Transverse colon (tissue), 4 donors: Measurements from ENCODE around the gene KCNT2. TPM values are rescaled to one million over a fixed set of nuclear protein-coding genes. Genes with fewer than 3 reads are reported as not detected.
A peak's percentile ranks its signal among the peaks of the same experiment; 100 is the strongest.

ENCODE experiments used
- DNase-seq: peaks from one replicate; pipeline ENCODE4 v3.0.0-alpha.2; 2019
- H3K27ac ChIP-seq, 4 donors: fragments of 200-600 bp; sonication (generic); 2 replicates each; pipeline ENCODE4 v1.5.1; 2016 to 2018; ENCODE audit warnings: inconsistent platforms in 4 of 4
- H3K27me3 ChIP-seq: fragments of 200-600 bp; sonication (generic); 2 replicates; pipeline ENCODE4 v1.5.1; 2017; ENCODE audit warnings: inconsistent platforms
- H3K36me3 ChIP-seq, 4 donors: fragments of 200-600 bp; sonication (generic); 2 replicates each; pipeline ENCODE4 v1.5.1; 2017 to 2019; ENCODE audit warnings: inconsistent platforms in 4 of 4
- H3K4me1 ChIP-seq, 4 donors: fragments of 200-600 bp; sonication (generic); 2 replicates each; pipeline ENCODE4 v1.5.1; 2017 to 2020; ENCODE audit warnings: inconsistent platforms in 4 of 4
- H3K4me3 ChIP-seq, 4 donors: fragments of 200-600 bp; sonication (generic); 1 replicate in 1 of 4; 2 replicates in 3 of 4; pipeline versions ENCODE4 v1.5.1 to v1.6.1; 2017 to 2019; ENCODE audit warnings: inconsistent platforms in 4 of 4
- H3K9me3 ChIP-seq, 2 donors: fragments of 200-600 bp; sonication (generic); 2 replicates each; pipeline ENCODE4 v1.5.1; 2017 to 2019; ENCODE audit warnings: inconsistent platforms in 2 of 2
- CTCF ChIP-seq, 5 experiments: fragments of 200-600 bp in 3 of 5; fragments of 450-650 bp in 2 of 5; sonication (generic) in 3 of 5; IDR thresholded peaks; 1 replicate in 2 of 5; 2 replicates in 3 of 5; pipeline ENCODE4 v1.5.1; 2016 to 2017; ENCODE audit warnings: antibody characterized with exemption in 5 of 5, inconsistent platforms in 3 of 5, mild to moderate bottlenecking in 2 of 5, moderate library complexity in 1 of 5
- EP300 ChIP-seq: sonication (generic); formaldehyde crosslinking; IDR thresholded peaks from one replicate; pipeline ENCODE4 v1.6.1; 2017; ENCODE audit warnings: antibody characterized with exemption, low read depth
- POLR2A ChIP-seq: fragments of 450-650 bp; IDR thresholded peaks from one replicate; pipeline ENCODE4 v1.6.1; 2016; ENCODE audit warnings: antibody characterized with exemption, mild to moderate bottlenecking, moderate library complexity
- POLR2AphosphoS5 ChIP-seq, 3 donors: sonication (generic); formaldehyde crosslinking; IDR thresholded peaks; one replicate each; pipeline ENCODE4 v1.6.1; 2016; ENCODE audit warnings: antibody characterized with exemption in 3 of 3
- WGBS, 2 donors: methylation state at CpG; one replicate each; pipeline ENCODE4 v1.1.5; 2018; ENCODE audit warnings: low coverage in 1 of 2; 5-methylcytosine and 5-hydroxymethylcytosine counted together
- in situ Hi-C, 4 donors: fragments of 200-750 bp; cut with MboI; loops; one replicate each; pipeline versions ENCODE4 v1.15.0 to v1.15.1; 2017; ENCODE audit warnings: low sequenced_read_pairs in 3 of 4, low pct_ligation_motif_present in 1 of 4, low pct_unique_long_range_greater_than_20kb in 1 of 4
- intact Hi-C: fragments of 100-400 bp; cut with DNase I; formaldehyde crosslinking; loops from one replicate; pipeline ENCODE4 v1.15.1; 2023; ENCODE audit warnings: low total_unique reads
- total RNA-seq, 4 donors: library from RNA; depleted of rRNA; stranded (reverse); fragments of >200 nt; gene quantifications; one replicate each; pipeline ENCODE4 v1.1.0, GENCODE V29; 2016

The KCNT2 gene
- total RNA-seq, 4 donors from 2014 or later, result 0.80 to 1.7 (median 0.96) TPM; not detected in 1

GRCh38 chr1:196323869-196324268 lies 284.4 kb downstream of the KCNT2 start:
- no peak overlapping the region for H3K27ac ChIP-seq
- no peak for TF ChIP-seq POLR2AphosphoS5 (IDR thresholded peaks at IDR 0.05)
- TF ChIP-seq EP300, result no peak
- TF ChIP-seq CTCF (IDR thresholded peaks at IDR 0.05), result no peak
- TF ChIP-seq POLR2A, result no peak
- no peak for DNase-seq
- intact Hi-C loops, result no loop called here
- no peaks in the 10 kb centered on the region for H3K4me1 ChIP-seq
- H3K9me3 ChIP-seq, result no peaks in the 10 kb centered on the region
- 40 to 49% methylated on average over 3 of the region's 3 CpGs for WGBS, 2 donors
- no peaks in the 10 kb centered on the region for H3K27me3 ChIP-seq
- in situ Hi-C loops, result no loop called here
- no peaks in the 10 kb centered on the region for H3K36me3 ChIP-seq
- no peak overlapping the region for H3K4me3 ChIP-seq

DNA sequence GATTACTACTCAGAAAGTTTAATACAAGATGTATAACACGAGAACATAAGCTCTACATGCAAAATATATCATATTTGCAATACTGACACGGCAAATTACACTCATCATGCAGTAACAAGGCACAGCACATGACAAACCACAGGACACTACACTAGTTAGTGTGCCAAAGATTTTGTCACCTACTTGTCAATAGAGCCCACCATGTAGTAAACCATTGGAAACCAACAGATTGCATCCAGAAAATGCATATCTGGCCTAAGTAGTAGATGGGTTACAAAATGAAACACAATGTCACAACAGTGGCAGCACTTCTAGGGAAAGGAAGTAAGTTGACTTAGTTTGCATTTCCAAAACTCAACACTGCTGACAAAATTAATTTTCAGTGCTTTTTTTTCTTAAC lies 288.9 kb downstream of the KCNT2 start:
- WGBS, 2 donors, result 73% methylated on average over 2 of the region's 2 CpGs
- H3K4me3 ChIP-seq, result no peak overlapping the region
- TF ChIP-seq POLR2A, result no peak
- TF ChIP-seq POLR2AphosphoS5 (IDR thresholded peaks at IDR 0.05), result no peak
- TF ChIP-seq CTCF (IDR thresholded peaks at IDR 0.05), result no peak
- TF ChIP-seq EP300, result no peak
- no peak for DNase-seq
- in situ Hi-C loops (no loop called here), intact Hi-C loops (no loop called here)
- H3K27me3 ChIP-seq, result no peaks in the 10 kb centered on the region
- no peaks in the 10 kb centered on the region for H3K9me3 ChIP-seq
- H3K4me1 ChIP-seq, result no peaks in the 10 kb centered on the region
- H3K27ac ChIP-seq, result no peak overlapping the region
- no peaks in the 10 kb centered on the region for H3K36me3 ChIP-seq

- H3K4me1 ChIP-seq, result no peaks in the 10 kb centered on the region
- DNase-seq, result no peak
- no peak overlapping the region for H3K4me3 ChIP-seq
- WGBS, 2 donors, result 58 to 59% methylated on average over 8 of the region's 8 CpGs
- H3K27me3 ChIP-seq, result no peaks in the 10 kb centered on the region
- TF ChIP-seq EP300 (no peak), POLR2AphosphoS5 (IDR thresholded peaks at IDR 0.05) (no peak), POLR2A (no peak), CTCF (IDR thresholded peaks at IDR 0.05) (peak in 3 of 5 experiments; percentile 23 to 28 (median 23))
- no peaks in the 10 kb centered on the region for H3K36me3 ChIP-seq
- in situ Hi-C loops, result no loop called here
- H3K27ac ChIP-seq, result no peak overlapping the region
- intact Hi-C loops, result no loop called here
- no peaks in the 10 kb centered on the region for H3K9me3 ChIP-seq
Measured at GRCh38 chr1:196317535-196318522, 290.4 kb downstream of the KCNT2 start.

- in situ Hi-C loops, result no loop called here
- Histone ChIP-seq H3K27ac (no peak overlapping the region), H3K4me3 (no peak overlapping the region), H3K4me1 (no peaks in the 10 kb centered on the region), H3K36me3 (no peaks in the 10 kb centered on the region), H3K27me3 (no peaks in the 10 kb centered on the region), H3K9me3 (no peaks in the 10 kb centered on the region)
- intact Hi-C loops, result no loop called here
- no peak for DNase-seq
- 94 to 100% methylated on average over 1 of the region's 1 CpG for WGBS, 2 donors
- no peak for TF ChIP-seq EP300
- no peak for TF ChIP-seq POLR2A
Measured at GRCh38 chr1:196312739-196313138, 295.5 kb downstream of the KCNT2 start.
